Spleen (tissue), 7 donors: ENCODE results near the gene PRPF19.
A peak's percentile ranks its signal among the peaks of the same experiment; 100 is the strongest.

Experiments
- POLR2AphosphoS5 ChIP-seq, 3 donors: sonication (generic); formaldehyde crosslinking; IDR thresholded peaks; one replicate each; pipeline ENCODE4 v1.5.1; 2017; ENCODE audit warnings: antibody characterized with exemption in 3 of 3
- TF ChIP-seq, protein P1 (sequence below), 11 experiments: fragments of 200-600 bp in 7 of 11; fragments of 450-650 bp in 4 of 11; sonication (generic) in 4 of 11; IDR thresholded peaks in 8 of 11; conservative IDR thresholded peaks in 3 of 11; 1 replicate in 7 of 11; 2 replicates in 4 of 11; pipeline versions ENCODE4 v1.4.0 to v1.8.0; 2016 to 2021; ENCODE audit warnings: antibody characterized with exemption in 11 of 11, inconsistent platforms in 4 of 11, mild to moderate bottlenecking in 1 of 11
- donor health status: DM: no; HTN: no; CAD: no; lungs with moderate emphysema.
- donor health status: DM: no; HTN: no; CAD: no.
- donor health status: DM: no; HTN: no; CAD: no.

DNA sequence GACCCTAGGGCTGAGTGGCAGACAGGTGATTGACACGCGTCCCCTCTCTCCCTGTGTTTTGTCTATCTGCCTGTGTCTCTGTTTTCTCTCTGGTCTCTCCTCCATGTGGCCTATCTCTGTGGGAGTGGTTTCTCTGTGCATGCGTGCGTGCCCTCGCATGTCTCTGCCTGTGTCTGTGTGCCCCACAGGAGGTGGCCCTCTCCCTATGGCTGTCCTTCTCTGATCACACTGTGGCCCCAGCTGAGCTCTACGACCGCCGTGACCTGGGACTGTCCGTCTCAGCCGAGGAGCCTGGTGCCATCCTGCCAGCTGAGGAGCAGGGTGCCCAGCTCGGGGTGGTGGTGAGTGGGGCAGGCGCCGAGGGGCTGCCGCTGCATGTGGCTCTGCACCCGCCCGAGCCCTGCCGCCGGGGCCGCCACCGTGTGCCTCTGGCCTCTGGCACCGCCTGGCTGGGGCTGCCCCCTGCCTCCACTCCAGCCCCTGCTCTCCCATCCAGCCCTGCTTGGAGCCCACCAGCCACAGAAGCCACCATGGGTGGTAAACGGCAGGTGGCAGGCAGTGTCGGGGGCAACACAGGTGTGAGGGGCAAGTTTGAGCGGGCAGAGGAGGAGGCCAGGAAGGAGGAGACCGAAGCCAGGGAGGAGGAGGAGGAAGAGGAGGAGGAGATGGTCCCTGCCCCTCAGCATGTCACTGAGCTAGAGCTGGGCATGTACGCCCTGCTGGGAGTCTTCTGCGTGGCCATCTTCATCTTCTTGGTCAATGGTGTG lies 29.5 kb upstream of the PRPF19 start:
- peak; percentile 29 to 70 (median 54) for TF ChIP-seq POLR2AphosphoS5 (IDR thresholded peaks at IDR 0.05)
- TF ChIP-seq, protein P1, sequence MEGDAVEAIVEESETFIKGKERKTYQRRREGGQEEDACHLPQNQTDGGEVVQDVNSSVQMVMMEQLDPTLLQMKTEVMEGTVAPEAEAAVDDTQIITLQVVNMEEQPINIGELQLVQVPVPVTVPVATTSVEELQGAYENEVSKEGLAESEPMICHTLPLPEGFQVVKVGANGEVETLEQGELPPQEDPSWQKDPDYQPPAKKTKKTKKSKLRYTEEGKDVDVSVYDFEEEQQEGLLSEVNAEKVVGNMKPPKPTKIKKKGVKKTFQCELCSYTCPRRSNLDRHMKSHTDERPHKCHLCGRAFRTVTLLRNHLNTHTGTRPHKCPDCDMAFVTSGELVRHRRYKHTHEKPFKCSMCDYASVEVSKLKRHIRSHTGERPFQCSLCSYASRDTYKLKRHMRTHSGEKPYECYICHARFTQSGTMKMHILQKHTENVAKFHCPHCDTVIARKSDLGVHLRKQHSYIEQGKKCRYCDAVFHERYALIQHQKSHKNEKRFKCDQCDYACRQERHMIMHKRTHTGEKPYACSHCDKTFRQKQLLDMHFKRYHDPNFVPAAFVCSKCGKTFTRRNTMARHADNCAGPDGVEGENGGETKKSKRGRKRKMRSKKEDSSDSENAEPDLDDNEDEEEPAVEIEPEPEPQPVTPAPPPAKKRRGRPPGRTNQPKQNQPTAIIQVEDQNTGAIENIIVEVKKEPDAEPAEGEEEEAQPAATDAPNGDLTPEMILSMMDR (IDR thresholded peaks at IDR 0.05 in 8 of 11, conservative IDR thresholded peaks at IDR 0.05 in 3 of 11), result no peak
